GM23248 (cell line): ENCODE measurements around the gene SMIM44. TPM values are rescaled to one million over a fixed set of nuclear protein-coding genes. Genes with fewer than 3 reads are reported as not detected.

ENCODE experiments used
- DNase-seq: peaks from one replicate; pipeline ENCODE4 v3.0.0-alpha.2; 2015
- H2AFZ ChIP-seq: fragments of 200-600 bp; sonication (generic); 2 replicates; pipeline ENCODE4 v1.6.1; 2016; ENCODE audit warnings: antibody characterized with exemption
- H3F3A ChIP-seq: fragments of 200-600 bp; sonication (generic); 2 replicates; pipeline ENCODE4 v1.6.1; 2016; ENCODE audit warnings: mild to moderate bottlenecking, antibody characterized with exemption, mixed run types; ENCODE audit not compliant: insufficient read depth
- H3K27ac ChIP-seq: fragments of 200-600 bp; sonication (generic); 2 replicates; pipeline ENCODE4 v1.5.1; 2016; ENCODE audit warnings: mild to moderate bottlenecking
- H3K27me3 ChIP-seq: fragments of 200-600 bp; sonication (generic); replicated peaks from 2 replicates; pipeline ENCODE4 v1.6.1; 2016; ENCODE audit warnings: mild to moderate bottlenecking; ENCODE audit not compliant: insufficient read depth
- H3K36me3 ChIP-seq: fragments of 200-600 bp; sonication (generic); 2 replicates; pipeline ENCODE4 v1.6.1; 2016; ENCODE audit warnings: low read depth, mild to moderate bottlenecking
- H3K4me1 ChIP-seq: fragments of 200-600 bp; sonication (generic); 2 replicates; pipeline ENCODE4 v1.6.1; 2016; ENCODE audit warnings: mild to moderate bottlenecking; ENCODE audit not compliant: insufficient read depth
- H3K4me2 ChIP-seq: fragments of 200-600 bp; sonication (generic); one replicate; pipeline ENCODE4 v1.6.1; 2016; ENCODE audit warnings: mild to moderate bottlenecking; ENCODE audit not compliant: unreplicated experiment
- H3K4me3 ChIP-seq: fragments of 200-600 bp; sonication (generic); 2 replicates; pipeline ENCODE4 v1.5.1; 2016; ENCODE audit warnings: mild to moderate bottlenecking
- H3K79me2 ChIP-seq: fragments of 200-600 bp; sonication (generic); 2 replicates; pipeline ENCODE4 v1.6.1; 2016; ENCODE audit warnings: mild to moderate bottlenecking; ENCODE audit not compliant: insufficient read depth
- H3K9ac ChIP-seq: fragments of 200-600 bp; sonication (generic); 2 replicates; pipeline ENCODE4 v1.6.1; 2016; ENCODE audit warnings: mild to moderate bottlenecking
- H3K9me2 ChIP-seq: fragments of 200-600 bp; sonication (generic); 2 replicates; pipeline ENCODE4 v1.6.1; 2016; ENCODE audit warnings: mixed run types, mild to moderate bottlenecking, moderate library complexity; ENCODE audit not compliant: insufficient read depth
- H3K9me3 ChIP-seq: fragments of 200-600 bp; sonication (generic); one replicate; pipeline ENCODE4 v1.6.1; 2017; ENCODE audit warnings: low read depth
- H4K20me1 ChIP-seq: fragments of 200-600 bp; sonication (generic); 2 replicates; pipeline ENCODE4 v1.6.0; 2016; ENCODE audit not compliant: insufficient read depth
- EZH2 ChIP-seq: fragments of 200-600 bp; sonication (generic); IDR thresholded peaks from 2 replicates; pipeline ENCODE4 v1.6.1; 2018; ENCODE audit warnings: antibody characterized with exemption, mild to moderate bottlenecking; ENCODE audit not compliant: insufficient read depth, poor library complexity, severe bottlenecking
- EZH2phosphoT487 ChIP-seq: fragments of 200-600 bp; sonication (generic); IDR thresholded peaks from 2 replicates; pipeline ENCODE4 v1.6.1; 2018; ENCODE audit warnings: antibody characterized with exemption, moderate library complexity, mild to moderate bottlenecking, low read depth; ENCODE audit not compliant: insufficient read depth
- WGBS, 2 experiments: methylation state at CpG; one replicate each; pipeline ENCODE4 v1.1.6; 2015 to 2017; ENCODE audit warnings: low lambda C conversion rate in 2 of 2, low coverage in 1 of 2; ENCODE audit errors: missing lambda C conversion rate in 2 of 2; 5-methylcytosine and 5-hydroxymethylcytosine counted together
- in situ Hi-C: fragments of 300-500 bp; cut with MboI; formaldehyde crosslinking; loops from 2 replicates; pipeline ENCODE4 v1.15.0; 2020
- polyA plus RNA-seq: library from polyadenylated mRNA; unstranded; fragments of >200 nt; fragmentation: Nextera tagmentation; extraction: Ambion mirVana; gene quantifications from 2 replicates; pipeline ENCODE4 v1.2.1, GENCODE V29; 2016
- total RNA-seq: library from RNA; depleted of rRNA; stranded (reverse); fragments of >200 nt; shearing (Covaris generic); gene quantifications from 2 replicates; pipeline ENCODE4 v1.2.3, GENCODE V29; 2014

SMIM44 gene
- total and polyA plus RNA-seq, 2 experiments from 2014 or later, result not detected

- DNase-seq, result no peak
- no peak overlapping the region for H3K9ac ChIP-seq
- WGBS, 2 experiments, result 89 to 95% methylated on average over 19 to 21 of the region's 21 CpGs
- no peaks in the 10 kb centered on the region for H3F3A ChIP-seq
- in situ Hi-C loops, result no loop called here
- H4K20me1 ChIP-seq, result no peaks in the 10 kb centered on the region
- no peak overlapping the region for H3K27ac ChIP-seq
- H3K79me2 ChIP-seq, result peaks cover 55% of the 10 kb centered on the region
- no peaks in the 10 kb centered on the region for H3K9me2 ChIP-seq
- H3K4me1 ChIP-seq, result no peaks in the 10 kb centered on the region
- H3K4me3 ChIP-seq, result no peak overlapping the region
- no peaks in the 10 kb centered on the region; the same call in 1 of the 2 replicates for H3K36me3 ChIP-seq
- no peak for TF ChIP-seq EZH2phosphoT487
- TF ChIP-seq EZH2, result no peak
- no peaks in the 10 kb centered on the region for H3K9me3 ChIP-seq
- no peak overlapping the region for H3K4me2 ChIP-seq
- H2AFZ ChIP-seq, result no peak overlapping the region
- H3K27me3 ChIP-seq, result no peaks in the 10 kb centered on the region
Observed at GRCh38 chr19:3523361-3524077, 40.3 kb upstream of the SMIM44 start.

- H3K9me3 ChIP-seq, result no peaks in the 10 kb centered on the region
- H3K9ac ChIP-seq, result no peak overlapping the region
- TF ChIP-seq EZH2phosphoT487 (no peak), EZH2 (no peak)
- WGBS, 2 experiments, result 88 to 90% methylated on average over 27 to 35 of the region's 40 CpGs
- no peaks in the 10 kb centered on the region for H3K9me2 ChIP-seq
- H3F3A ChIP-seq, result no peaks in the 10 kb centered on the region
- no peak overlapping the region for H3K4me3 ChIP-seq
- no peak for DNase-seq
- in situ Hi-C loops, result no loop called here
- no peaks in the 10 kb centered on the region for H4K20me1 ChIP-seq
- no peak overlapping the region for H2AFZ ChIP-seq
- peaks cover 63% of the 10 kb centered on the region for H3K79me2 ChIP-seq
- H3K27me3 ChIP-seq, result no peaks in the 10 kb centered on the region
- H3K4me2 ChIP-seq, result no peak overlapping the region
- no peaks in the 10 kb centered on the region for H3K36me3 ChIP-seq
- no peak overlapping the region for H3K27ac ChIP-seq
- no peaks in the 10 kb centered on the region for H3K4me1 ChIP-seq
Observed at GRCh38 chr19:3522421-3523360, 39.5 kb upstream of the SMIM44 start.

DNA sequence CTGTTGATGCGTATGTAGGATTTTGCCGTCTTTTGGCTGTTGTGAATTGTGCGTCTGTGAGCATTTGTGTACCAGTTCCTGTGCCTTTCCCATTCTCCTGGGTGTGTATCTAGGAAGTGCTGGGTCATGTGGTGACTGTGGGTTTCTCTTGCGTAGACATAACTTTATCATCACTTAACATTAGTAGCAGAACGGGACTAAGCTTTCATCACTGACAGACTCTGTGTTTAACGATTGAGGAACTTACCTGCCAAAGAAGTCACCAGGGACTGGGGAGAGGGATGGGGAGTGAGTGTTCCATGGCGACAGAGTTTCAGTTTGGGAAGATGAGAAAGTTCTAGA, 37.8 kb upstream of the SMIM44 start:
- Histone ChIP-seq H2AFZ (no peak overlapping the region), H3F3A (no peaks in the 10 kb centered on the region), H4K20me1 (peaks cover 4% of the 10 kb centered on the region; the same call in 1 of the 2 replicates), H3K27ac (no peak overlapping the region), H3K4me1 (no peaks in the 10 kb centered on the region), H3K9me2 (no peaks in the 10 kb centered on the region), H3K27me3 (no peaks in the 10 kb centered on the region), H3K4me3 (no peak overlapping the region), H3K9ac (no peak overlapping the region), H3K36me3 (no peaks in the 10 kb centered on the region), H3K9me3 (no peaks in the 10 kb centered on the region), H3K4me2 (no peak overlapping the region), H3K79me2 (peaks cover 79% of the 10 kb centered on the region)
- in situ Hi-C loops, result no loop called here
- no peak for DNase-seq
- TF ChIP-seq EZH2 (no peak), EZH2phosphoT487 (no peak)
- 98% methylated on average over 7 of the region's 7 CpGs for WGBS, 2 experiments

DNA sequence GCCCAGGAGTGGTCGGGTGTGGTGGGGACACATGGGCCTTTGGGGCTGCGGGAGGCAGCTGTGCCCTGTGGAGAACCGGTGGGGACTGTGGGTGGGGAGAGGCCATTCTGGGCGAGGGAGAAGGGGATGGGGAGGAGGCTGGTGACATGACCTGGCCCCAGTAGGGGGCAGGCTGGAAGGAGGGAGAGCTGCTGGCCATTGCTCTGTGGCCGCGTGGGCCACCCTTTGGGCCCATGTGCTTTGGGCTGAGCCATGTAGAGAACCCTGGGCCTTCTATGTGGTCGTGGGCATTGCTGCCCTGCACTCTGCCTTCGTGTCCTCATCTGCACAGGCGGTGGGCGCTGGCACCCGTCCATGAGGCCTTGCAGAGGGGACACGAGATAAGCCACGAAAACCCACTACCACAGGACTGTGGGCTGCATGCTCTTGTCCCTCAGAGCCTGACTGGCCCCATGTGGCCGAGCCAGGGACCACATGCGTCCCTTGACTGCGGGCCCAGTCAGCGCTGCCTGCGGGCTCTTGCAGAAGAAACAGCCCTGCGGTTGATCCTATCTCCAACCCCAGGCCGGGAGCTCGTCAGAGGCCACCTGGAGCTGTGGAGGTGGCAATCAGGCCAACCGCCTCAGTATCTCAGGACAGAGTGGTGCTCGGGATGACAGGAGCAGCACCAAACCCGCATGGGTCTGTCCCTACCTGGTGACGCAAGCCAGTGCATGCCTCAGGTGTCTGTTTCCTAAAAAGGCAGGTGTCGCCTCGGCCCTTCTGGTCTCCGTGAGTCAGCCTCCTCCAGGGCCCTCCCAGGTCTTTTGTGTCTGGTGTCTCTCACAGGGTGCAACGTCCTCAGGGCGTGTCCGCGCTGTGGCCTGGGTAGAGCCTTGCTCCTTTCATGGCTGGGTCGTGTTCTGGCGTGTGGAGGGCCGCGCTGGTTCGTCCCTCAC, 37.2 kb upstream of the SMIM44 start:
- Histone ChIP-seq H3K27me3 (no peaks in the 10 kb centered on the region), H3K4me3 (no peak overlapping the region), H3K4me1 (no peaks in the 10 kb centered on the region), H4K20me1 (peaks cover 4% of the 10 kb centered on the region; the same call in 1 of the 2 replicates), H3F3A (no peaks in the 10 kb centered on the region), H3K36me3 (no peaks in the 10 kb centered on the region), H3K9me3 (no peaks in the 10 kb centered on the region), H3K27ac (no peak overlapping the region), H3K4me2 (no peak overlapping the region), H2AFZ (no peak overlapping the region), H3K9me2 (no peaks in the 10 kb centered on the region), H3K79me2 (peaks cover 86% of the 10 kb centered on the region), H3K9ac (no peak overlapping the region)
- 88 to 93% methylated on average over 33 to 37 of the region's 37 CpGs for WGBS, 2 experiments
- no peak for DNase-seq
- TF ChIP-seq EZH2, result no peak
- TF ChIP-seq EZH2phosphoT487, result no peak
- in situ Hi-C loops, result no loop called here
